GM19372 (cell line): Measurements from ENCODE around the gene PAX4.

Experiments used
- ATAC-seq: cut with Tn5 transposase; IDR thresholded peaks from one replicate; pipeline ENCODE4 v1.9.1; 2021; ENCODE audit warnings: mild to moderate bottlenecking, low read depth, moderate library complexity; ENCODE audit not compliant: unreplicated experiment

Gene PAX4

GRCh38 chr7:127632276-127632910 lies 14.5 kb upstream of the PAX4 start:
- ATAC-seq: no peak

GRCh38 chr7:127629268-127629854 lies 11.4 kb upstream of the PAX4 start:
- no peak for ATAC-seq

DNA sequence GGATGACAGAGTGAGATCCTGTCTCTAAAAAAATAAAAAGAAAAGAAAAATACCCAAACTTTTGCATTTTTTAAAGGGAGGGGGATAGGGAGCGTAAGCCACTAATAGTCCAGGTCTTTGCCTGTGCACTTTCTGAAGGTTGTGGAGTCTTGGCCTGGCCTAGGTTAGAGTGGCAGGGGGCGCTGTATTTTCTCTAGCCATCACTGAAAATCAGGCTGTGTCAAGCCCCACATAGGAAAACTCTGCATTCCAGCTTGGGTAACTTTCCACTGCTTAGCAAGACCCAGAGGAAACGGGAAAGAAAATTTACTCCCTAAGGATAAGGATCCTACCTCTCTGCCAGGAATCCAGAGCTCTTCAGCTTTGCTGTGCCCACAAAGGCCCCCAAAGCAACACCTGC lies 10.5 kb upstream of the PAX4 start:
- no peak for ATAC-seq

DNA sequence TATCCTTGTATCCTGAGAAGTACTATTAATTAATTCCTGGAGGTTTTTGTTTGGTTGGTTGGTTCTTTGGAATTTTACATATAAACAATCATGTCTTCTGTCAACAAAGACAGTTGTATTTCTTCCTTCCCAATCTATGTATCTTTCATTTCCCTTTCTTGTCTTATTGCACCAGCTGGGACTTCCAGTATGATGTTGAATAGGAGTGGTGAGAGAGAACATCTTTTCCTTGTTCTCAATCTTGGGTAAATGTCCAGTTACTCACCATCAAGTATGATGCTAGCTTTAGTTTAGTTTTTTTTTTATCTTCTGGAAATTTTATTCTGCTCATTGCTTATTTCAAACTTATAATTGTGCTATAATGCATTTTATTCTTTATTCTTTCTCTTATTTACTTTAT lies 7.4 kb upstream of the PAX4 start:
- ATAC-seq: no peak

GRCh38 chr7:127620406-127621233 lies 2.7 kb upstream of the PAX4 start:
- peak; percentile 32 for ATAC-seq

DNA sequence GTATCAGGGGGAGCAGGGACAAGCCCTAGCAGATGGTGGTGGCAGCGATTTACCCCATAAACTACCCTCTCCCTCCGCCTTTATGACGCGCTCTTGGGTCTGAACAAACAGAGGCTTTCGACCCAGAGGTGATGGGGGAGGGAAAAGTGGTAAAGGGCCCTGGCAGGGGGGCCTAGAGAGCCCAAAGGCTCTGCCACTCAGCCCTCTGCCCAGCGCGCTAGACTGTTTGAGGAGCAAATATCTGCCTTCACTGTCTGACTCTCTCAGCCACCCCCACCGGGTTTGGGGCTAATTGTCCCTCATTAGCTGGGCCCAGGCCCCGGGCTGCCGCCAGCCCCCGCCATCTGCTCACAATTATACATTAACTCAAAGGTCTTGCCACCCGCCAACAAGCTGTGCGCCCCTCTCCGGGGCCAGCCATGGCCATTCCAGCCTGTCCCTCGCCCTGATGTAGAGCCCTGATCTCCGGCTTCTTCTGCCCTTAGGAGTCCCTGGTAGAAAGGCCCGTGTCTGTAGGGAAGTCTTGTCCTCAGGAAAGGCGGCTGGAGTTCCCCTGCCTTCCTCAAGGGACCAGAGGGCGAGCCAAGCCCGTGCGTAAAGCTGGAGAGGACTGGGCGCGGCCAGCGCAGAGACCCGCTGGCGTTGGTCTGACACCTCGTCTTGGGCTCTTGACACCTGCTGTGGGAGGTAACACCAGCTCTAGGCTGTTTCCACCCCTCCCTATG lies 1.9 kb upstream of the PAX4 start:
- peak; percentile 43 for ATAC-seq

DNA sequence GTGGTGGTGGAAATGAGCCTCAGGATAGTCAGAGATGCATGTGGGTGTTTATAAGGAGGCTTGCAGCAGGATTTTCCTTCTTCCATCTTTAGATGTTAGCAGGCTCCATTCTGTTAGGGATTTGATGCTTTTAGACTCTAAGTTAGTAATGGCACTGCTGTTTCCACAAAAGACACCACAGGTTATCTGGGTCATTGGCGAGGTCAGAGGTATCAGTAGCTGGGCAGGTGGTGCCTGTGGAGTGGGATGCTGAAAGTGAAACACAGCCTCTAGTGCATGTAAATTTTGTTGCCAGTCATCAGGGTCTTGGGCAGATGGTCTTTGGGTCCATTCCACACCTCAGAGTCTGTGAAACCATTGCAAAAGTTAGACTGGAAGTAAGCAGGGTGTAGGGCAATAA lies 833 bp upstream of the PAX4 start:
- ATAC-seq: no peak

DNA sequence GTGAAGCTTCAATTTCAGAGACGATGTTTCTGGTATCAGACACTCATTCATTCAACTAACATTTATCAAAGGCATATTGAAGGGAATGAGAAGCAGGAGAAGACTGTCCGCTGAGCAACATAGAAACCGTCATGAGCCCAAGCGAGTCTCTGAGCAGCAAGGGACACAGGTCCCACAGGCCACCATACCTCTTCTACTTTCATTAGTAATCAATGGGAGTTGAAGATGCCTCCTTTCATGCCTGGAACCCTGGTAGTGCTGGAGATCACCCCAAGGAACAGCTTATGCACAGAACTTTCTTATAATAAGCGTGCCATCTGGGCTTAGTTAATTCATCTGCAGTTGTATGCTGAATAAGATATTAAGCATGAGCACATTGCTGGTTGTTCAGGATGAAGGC lies 1.2 kb downstream of the PAX4 start:
- ATAC-seq: no peak

DNA sequence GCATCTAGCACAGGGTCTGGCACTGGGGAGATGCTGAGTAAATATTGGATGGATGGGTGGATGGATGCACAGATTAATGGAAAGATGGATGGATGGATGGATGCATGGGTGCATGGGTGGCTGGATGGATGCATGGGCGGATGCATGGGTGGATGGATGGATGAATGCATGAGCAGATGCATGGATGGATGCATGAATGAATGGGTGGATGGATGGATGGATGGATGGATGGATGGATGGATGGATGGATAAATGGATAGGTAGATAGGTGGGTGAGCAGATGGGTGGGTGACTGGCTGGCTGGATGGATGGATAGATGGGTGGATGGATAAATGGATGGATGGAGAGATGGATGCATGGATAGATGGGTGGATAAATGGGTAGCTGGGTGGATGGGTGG lies 5.7 kb downstream of the PAX4 start:
- no peak for ATAC-seq

- ATAC-seq: no peak
These were observed 8.6 kb downstream of the PAX4 start for GRCh38 chr7:127609297-127609696.

DNA sequence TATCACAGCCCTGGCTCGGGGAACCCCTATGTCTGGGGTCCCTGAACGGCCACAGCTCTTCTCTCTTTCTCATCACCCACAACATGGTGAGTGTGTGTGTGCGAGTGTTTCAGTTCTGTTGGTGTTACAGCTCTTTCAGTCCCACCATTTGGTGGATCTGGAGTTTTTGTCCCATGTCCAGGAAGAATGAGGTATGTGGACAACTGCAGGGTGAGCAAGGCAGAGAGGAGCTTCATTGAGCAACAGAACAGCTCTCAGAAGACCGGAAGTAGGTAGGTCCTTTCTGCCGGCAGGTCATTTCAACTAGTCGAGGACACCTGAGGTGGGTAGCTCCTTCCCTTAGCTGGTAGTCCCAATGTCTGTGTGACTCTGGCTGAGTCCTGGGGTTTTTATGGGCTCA lies 9.5 kb downstream of the PAX4 start:
- ATAC-seq: no peak

DNA sequence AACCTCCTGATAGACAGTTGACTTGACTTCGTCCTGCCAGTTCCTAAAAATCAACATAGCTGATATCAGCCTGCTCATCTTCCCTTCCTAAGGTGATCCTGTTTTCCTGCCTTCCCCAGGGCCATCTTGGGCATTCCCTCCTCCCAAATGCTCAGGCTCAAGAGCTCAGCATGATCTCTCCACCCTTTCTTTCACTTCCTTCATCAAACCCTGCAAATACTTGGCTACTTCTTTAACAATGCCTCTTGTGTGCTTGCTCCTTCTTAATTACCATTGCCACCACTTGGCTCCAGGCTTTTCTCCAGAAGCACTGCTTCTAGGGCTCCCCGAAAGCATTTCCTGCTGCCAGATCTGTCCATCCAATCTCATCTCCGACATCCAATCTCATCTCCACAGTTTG lies 17.1 kb downstream of the PAX4 start:
- no peak for ATAC-seq

DNA sequence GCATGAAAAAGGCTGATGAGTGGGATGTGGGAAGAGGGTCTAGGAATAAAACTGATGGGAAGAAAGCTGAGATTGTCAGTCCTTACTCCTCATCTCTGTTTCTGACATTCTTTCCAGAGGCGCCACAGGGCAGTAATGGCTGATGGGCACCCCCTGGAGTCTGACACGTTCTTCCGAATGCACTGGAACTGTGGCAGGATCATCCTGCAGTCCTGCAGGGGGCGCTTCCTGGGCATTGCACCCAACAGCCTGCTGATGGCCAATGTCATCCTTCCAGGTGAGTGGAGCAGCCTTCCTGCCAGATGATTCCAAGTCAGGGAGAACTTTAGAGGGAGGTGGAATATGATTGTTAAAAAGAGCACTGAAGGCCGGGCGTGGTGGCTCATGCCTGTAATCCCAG lies 19.6 kb downstream of the PAX4 start:
- ATAC-seq: no peak

DNA sequence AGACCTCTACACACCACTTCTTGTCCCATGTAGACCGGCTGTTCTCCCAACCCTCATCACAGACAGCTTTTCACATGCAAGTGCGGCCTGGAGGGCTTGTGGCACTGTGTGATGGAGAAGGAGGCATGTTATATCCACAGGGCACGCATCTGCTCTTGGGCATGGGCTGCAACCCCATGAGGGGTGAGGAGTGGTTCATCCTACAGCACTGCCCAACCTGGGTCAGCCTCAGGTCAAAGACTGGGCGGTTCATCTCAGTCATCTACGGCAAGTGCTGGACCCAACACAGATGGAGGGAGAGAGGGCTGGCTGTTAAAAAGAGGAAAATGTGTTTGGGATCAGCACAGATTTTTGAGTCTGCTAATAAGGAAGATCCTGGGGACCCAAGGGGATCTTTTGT lies 22.2 kb downstream of the PAX4 start:
- ATAC-seq: no peak

- no peak for ATAC-seq
These were observed 23.5 kb downstream of the PAX4 start for GRCh38 chr7:127594490-127594889.

GRCh38 chr7:127592550-127592949 lies 25.4 kb downstream of the PAX4 start:
- no peak for ATAC-seq

DNA sequence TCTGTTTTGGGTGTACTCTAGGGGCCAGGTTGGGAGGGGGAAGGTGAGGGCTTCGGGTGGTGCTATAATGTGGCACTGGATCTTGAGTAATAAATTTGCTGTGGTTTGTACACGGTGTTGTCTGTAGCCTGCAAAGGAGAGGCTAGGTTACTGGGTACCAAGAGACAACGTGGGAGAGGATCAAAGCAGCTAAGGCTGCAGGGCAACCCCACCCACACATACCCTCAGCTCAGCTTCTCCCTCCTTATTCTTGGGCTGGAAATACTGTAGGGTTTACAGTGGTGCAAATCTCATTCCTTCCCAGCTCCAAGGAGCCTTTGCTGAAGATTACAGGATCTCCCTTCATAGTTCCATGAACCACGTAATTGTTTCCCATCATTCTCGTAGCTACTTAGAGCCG lies 26.4 kb downstream of the PAX4 start:
- ATAC-seq: no peak

DNA sequence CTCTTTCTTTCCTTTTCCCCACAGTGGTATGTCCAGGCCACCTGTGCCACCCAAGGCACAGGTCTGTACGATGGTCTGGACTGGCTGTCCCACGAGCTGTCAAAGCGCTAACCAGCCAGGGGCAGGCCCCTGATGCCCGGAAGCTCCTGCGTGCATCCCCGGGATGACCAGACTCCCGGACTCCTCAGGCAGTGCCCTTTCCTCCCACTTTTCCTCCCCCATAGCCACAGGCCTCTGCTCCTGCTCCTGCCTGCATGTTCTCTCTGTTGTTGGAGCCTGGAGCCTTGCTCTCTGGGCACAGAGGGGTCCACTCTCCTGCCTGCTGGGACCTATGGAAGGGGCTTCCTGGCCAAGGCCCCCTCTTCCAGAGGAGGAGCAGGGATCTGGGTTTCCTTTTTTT lies 26.8 kb downstream of the PAX4 start:
- ATAC-seq: no peak

DNA sequence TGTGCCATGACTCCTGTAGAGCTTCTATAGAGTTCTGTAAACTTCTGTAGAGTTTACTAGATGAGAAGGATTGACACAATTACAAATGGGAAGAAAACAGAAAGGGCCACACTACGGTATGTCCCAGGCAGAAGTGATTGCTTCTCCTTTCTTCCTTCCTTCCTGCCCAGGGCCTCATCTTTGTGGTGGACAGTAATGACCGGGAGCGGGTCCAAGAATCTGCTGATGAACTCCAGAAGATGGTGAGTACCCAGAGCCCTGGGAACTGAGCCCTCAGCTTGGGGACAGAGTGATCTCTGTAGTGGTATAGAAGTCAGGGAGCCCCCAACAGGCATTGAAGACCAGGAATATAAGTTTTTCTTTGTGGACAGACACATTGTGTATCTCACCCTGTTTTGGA lies 28.0 kb downstream of the PAX4 start:
- no peak for ATAC-seq

GRCh38 chr7:127588697-127589482 lies 29.1 kb downstream of the PAX4 start:
- peak; percentile 9 for ATAC-seq
